ENCODE results near the gene FRAT1. TPM values are rescaled to one million over a fixed set of nuclear protein-coding genes. Genes with fewer than 3 reads are reported as not detected.

The FRAT1 gene
- total and polyA plus RNA-seq, 2 donors (not counting 3 experiments of a cell fraction or from before 2014, with no cell fraction given): 2.2 to 3.2 TPM

DNA sequence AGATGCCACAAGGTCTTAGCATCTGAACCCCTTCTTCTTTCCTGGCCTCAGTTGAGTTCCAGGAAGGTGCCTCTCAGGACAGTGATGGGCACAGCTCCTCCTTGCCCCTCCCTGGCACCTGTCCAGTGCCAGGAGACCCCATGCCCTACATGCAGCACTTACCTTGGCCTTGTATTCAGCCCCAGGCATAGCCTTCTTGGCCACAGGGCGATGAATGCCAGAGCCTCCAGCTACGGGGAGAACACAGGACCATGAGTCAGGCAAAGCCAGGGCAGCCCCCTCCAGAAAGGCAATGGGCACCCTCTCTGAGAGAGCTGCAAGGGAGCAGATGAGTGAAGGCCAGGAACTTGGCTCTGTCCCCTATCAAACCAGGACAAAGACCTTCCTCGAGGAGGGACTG lies 39.7 kb downstream of the FRAT1 start:
- H3K9ac ChIP-seq (replicated peaks; ENCODE audit: extremely low read depth, insufficient read depth, low read length): no peak overlapping the region
- H3K4me1 ChIP-seq (ENCODE audit: control insufficient read depth, extremely low read depth, insufficient read depth, low read length): peaks cover 13% of the 10 kb centered on the region
- dilution Hi-C loops (cut with MboI; ENCODE audit: extremely low pct_ligation_motif_present, low sequenced_read_pairs): no loop called here
- H3K9me1 ChIP-seq (replicated peaks; ENCODE audit: control insufficient read depth, extremely low read depth, insufficient read depth, low read length): no peaks in the 10 kb centered on the region
- no peaks in the 10 kb centered on the region for H3K79me2 ChIP-seq (ENCODE audit: control insufficient read depth, insufficient read depth, low read length)
- TF ChIP-seq JUN (IDR thresholded peaks at IDR 0.05; ENCODE audit: borderline replicate concordance, insufficient read depth, insufficient read length, low read depth): no peak
- no peak for TF ChIP-seq CTCF (IDR thresholded peaks at IDR 0.05; ENCODE audit: extremely low read depth in 1 of 2, insufficient read depth in 1 of 2, low read depth in 1 of 2, low read length in 2 of 2)
- TF ChIP-seq POLR2AphosphoS5 (IDR thresholded peaks at IDR 0.05; ENCODE audit: insufficient read depth, low read depth, low read length): no peak
- TF ChIP-seq MAX (IDR thresholded peaks at IDR 0.05; ENCODE audit: insufficient read depth, insufficient read length): no peak
- TF ChIP-seq POLR2A (IDR thresholded peaks at IDR 0.05; ENCODE audit: low read depth, low read length): no peak
- TF ChIP-seq FOS (IDR thresholded peaks at IDR 0.05; ENCODE audit: borderline replicate concordance, insufficient read depth, low read length): no peak
- no peaks in the 10 kb centered on the region for H4K20me1 ChIP-seq (replicated peaks; ENCODE audit: control insufficient read depth, extremely low read depth, insufficient read depth, low read length)
- no peak overlapping the region for H3K27ac ChIP-seq (ENCODE audit: insufficient read depth, low read depth, low read length)
- no peaks in the 10 kb centered on the region for H3K9me3 ChIP-seq (replicated peaks; ENCODE audit: control insufficient read depth, insufficient read depth, low read length)
- BruUV-seq (replicated peaks): no TSS peak
- DNase-seq (ENCODE audit: low read depth, low spot score) (no peak), FAIRE-seq (no peak)
- no peak overlapping the region for H3K4me3 ChIP-seq (replicated peaks in 1 of 3; ENCODE audit: insufficient read depth in 1 of 3, low read depth in 1 of 3, low read length in 3 of 3)
- H2AFZ ChIP-seq (ENCODE audit: low read depth, low read length): no peak overlapping the region
- H3K27me3 ChIP-seq (ENCODE audit: control insufficient read depth in 2 of 2, insufficient read depth in 2 of 2, low read length in 2 of 2): no peaks in the 10 kb centered on the region
- CTCF ChIA-PET: interaction anchor here (0.6 to 5.9 kb wide), 4 partner anchors 8 to 286 kb away, joined by 3 to 43 read pairs (median 4); no protein-coding TSS in a partner anchor
- POLR2A ChIA-PET: interaction anchor here (0.6 to 1.3 kb wide), 2 partner anchors 42 to 80 kb away, joined by 3 read pairs; partner anchors contain the start of gene RRP12
- no peak overlapping the region for H3K4me2 ChIP-seq (ENCODE audit: insufficient read depth, low read length)
- intact Hi-C loops (cut with micrococcal nuclease): loop anchor here (5.0 kb wide), 1 partner anchor 276 kb away; no protein-coding TSS in a partner anchor
- peaks cover 0 to 12% of the 10 kb centered on the region in 2 experiments for H3K36me3 ChIP-seq (ENCODE audit: control insufficient read depth in 2 of 2, extremely low read depth in 1 of 2, insufficient read depth in 2 of 2, low read length in 2 of 2)

Measured in endothelial cell of umbilical vein (primary cell).